D721Med (cell line): ENCODE results near the gene HSPBP1.

Source experiments
- DNase-seq: peaks from one replicate; pipeline ENCODE4 v3.0.0; 2011; ENCODE audit warnings: low spot score; ENCODE audit not compliant: insufficient read length
- FAIRE-seq: peaks from 2 replicates; lab custom pipeline; 2011; peaks lifted over from hg19 to GRCh38; lab: Jason Lieb, UNC
- TF ChIP-seq, protein P1 (sequence below): IDR thresholded peaks from 2 replicates; pipeline ENCODE4 v1.5.1; 2012; ENCODE audit warnings: mild to moderate bottlenecking, control low read depth; ENCODE audit not compliant: insufficient read depth; ENCODE audit errors: missing control alignments

The HSPBP1 gene

GRCh38 chr19:55248166-55248675 lies 31.7 kb downstream of the HSPBP1 start:
- FAIRE-seq = no peak
- TF ChIP-seq, protein P1, sequence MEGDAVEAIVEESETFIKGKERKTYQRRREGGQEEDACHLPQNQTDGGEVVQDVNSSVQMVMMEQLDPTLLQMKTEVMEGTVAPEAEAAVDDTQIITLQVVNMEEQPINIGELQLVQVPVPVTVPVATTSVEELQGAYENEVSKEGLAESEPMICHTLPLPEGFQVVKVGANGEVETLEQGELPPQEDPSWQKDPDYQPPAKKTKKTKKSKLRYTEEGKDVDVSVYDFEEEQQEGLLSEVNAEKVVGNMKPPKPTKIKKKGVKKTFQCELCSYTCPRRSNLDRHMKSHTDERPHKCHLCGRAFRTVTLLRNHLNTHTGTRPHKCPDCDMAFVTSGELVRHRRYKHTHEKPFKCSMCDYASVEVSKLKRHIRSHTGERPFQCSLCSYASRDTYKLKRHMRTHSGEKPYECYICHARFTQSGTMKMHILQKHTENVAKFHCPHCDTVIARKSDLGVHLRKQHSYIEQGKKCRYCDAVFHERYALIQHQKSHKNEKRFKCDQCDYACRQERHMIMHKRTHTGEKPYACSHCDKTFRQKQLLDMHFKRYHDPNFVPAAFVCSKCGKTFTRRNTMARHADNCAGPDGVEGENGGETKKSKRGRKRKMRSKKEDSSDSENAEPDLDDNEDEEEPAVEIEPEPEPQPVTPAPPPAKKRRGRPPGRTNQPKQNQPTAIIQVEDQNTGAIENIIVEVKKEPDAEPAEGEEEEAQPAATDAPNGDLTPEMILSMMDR = no peak
- DNase-seq = no peak

GRCh38 chr19:55247621-55248099 lies 32.2 kb downstream of the HSPBP1 start:
- no peak for FAIRE-seq
- TF ChIP-seq, protein P1 = no peak
- no peak for DNase-seq

GRCh38 chr19:55246462-55247451 lies 33.2 kb downstream of the HSPBP1 start:
- DNase-seq (no peak), FAIRE-seq (no peak)
- TF ChIP-seq, protein P1 = no peak

GRCh38 chr19:55245236-55245904 lies 34.5 kb downstream of the HSPBP1 start:
- no peak for DNase-seq
- FAIRE-seq = no peak
- TF ChIP-seq, protein P1 = no peak

GRCh38 chr19:55244004-55244680 lies 35.8 kb downstream of the HSPBP1 start:
- TF ChIP-seq, protein P1 = no peak
- FAIRE-seq (no peak), DNase-seq (no peak)

GRCh38 chr19:55242517-55242916 lies 37.4 kb downstream of the HSPBP1 start:
- DNase-seq = no peak
- TF ChIP-seq, protein P1 = no peak
- FAIRE-seq = no peak
